Keratinocyte (primary cell): ENCODE data around the gene APMAP. TPM values are rescaled to one million over a fixed set of nuclear protein-coding genes. Genes with fewer than 3 reads are reported as not detected.

Experiments used
- DNase-seq: peaks from one replicate; pipeline ENCODE4 v3.0.0-alpha.2; 2011; ENCODE audit warnings: low read depth, missing footprints, low spot score
- FAIRE-seq: peaks from 2 replicates; lab custom pipeline; 2011; peaks lifted over from hg19 to GRCh38; lab: Jason Lieb, UNC
- H2AFZ ChIP-seq: 2 replicates; pipeline ENCODE4 v1.6.0; 2012; ENCODE audit warnings: low read length, control low read depth, inconsistent platforms; ENCODE audit not compliant: control insufficient read depth
- H3K27ac ChIP-seq: 2 replicates; pipeline ENCODE4 v1.5.1; 2011; ENCODE audit warnings: low read length; ENCODE audit not compliant: control insufficient read depth, insufficient read depth
- H3K27me3 ChIP-seq: 3 replicates; pipeline ENCODE4 v1.6.0; 2011; ENCODE audit warnings: low read length; ENCODE audit not compliant: control insufficient read depth, insufficient read depth; ENCODE audit errors: extremely low read depth
- H3K36me3 ChIP-seq, 2 experiments: 2 replicates in 1 of 2; 3 replicates in 1 of 2; pipeline ENCODE4 v1.5.1; 2011; ENCODE audit warnings: low read length in 2 of 2, mild to moderate bottlenecking in 1 of 2; ENCODE audit not compliant: control insufficient read depth in 2 of 2, insufficient read depth in 2 of 2; ENCODE audit errors: extremely low read depth in 1 of 2
- H3K4me1 ChIP-seq: 3 replicates; pipeline ENCODE4 v1.5.1; 2011; ENCODE audit warnings: low read length; ENCODE audit not compliant: control insufficient read depth, insufficient read depth; ENCODE audit errors: extremely low read depth
- H3K4me2 ChIP-seq: 3 replicates; pipeline ENCODE4 v1.6.0; 2011; ENCODE audit warnings: low read depth, low read length; ENCODE audit not compliant: control insufficient read depth, insufficient read depth; ENCODE audit errors: extremely low read depth
- H3K4me3 ChIP-seq, 3 experiments: fragments of 200-600 bp in 1 of 3; sonication (generic) in 1 of 3; 2 replicates in 2 of 3; 3 replicates in 1 of 3; pipeline ENCODE4 v1.5.1; 2011 to 2016; ENCODE audit warnings: low read length in 3 of 3, mild to moderate bottlenecking in 3 of 3, control low read depth in 2 of 3, inconsistent platforms in 1 of 3, low read depth in 1 of 3, mixed read lengths in 1 of 3, mixed run types in 1 of 3, moderate library complexity in 1 of 3; ENCODE audit not compliant: control insufficient read depth in 2 of 3, insufficient read depth in 2 of 3; ENCODE audit errors: extremely low read depth in 1 of 3
- H3K79me2 ChIP-seq: 2 replicates; pipeline ENCODE4 v1.6.0; 2012; ENCODE audit warnings: low read length; ENCODE audit not compliant: control insufficient read depth, insufficient read depth
- H3K9ac ChIP-seq: 3 replicates; pipeline ENCODE4 v1.6.0; 2011; ENCODE audit warnings: low read length; ENCODE audit not compliant: control insufficient read depth, insufficient read depth; ENCODE audit errors: extremely low read depth
- H3K9me1 ChIP-seq: 3 replicates; pipeline ENCODE4 v1.6.0; 2011; ENCODE audit warnings: low read length; ENCODE audit not compliant: control insufficient read depth, insufficient read depth; ENCODE audit errors: extremely low read depth
- H3K9me3 ChIP-seq: 2 replicates; pipeline ENCODE4 v1.5.1; 2012; ENCODE audit warnings: low read depth, low read length; ENCODE audit not compliant: control insufficient read depth
- H4K20me1 ChIP-seq: 3 replicates; pipeline ENCODE4 v1.6.0; 2011; ENCODE audit warnings: low read length; ENCODE audit not compliant: control insufficient read depth, insufficient read depth; ENCODE audit errors: extremely low read depth
- CTCF ChIP-seq, 3 experiments: IDR thresholded peaks in 1 of 3; conservative IDR thresholded peaks in 1 of 3; optimal IDR thresholded peaks in 1 of 3; 2 replicates in 2 of 3; 3 replicates in 1 of 3; pipeline versions ENCODE3 to v1.5.1; 2011; ENCODE audit warnings: low read length in 3 of 3, mild to moderate bottlenecking in 3 of 3, moderate library complexity in 2 of 3, control low read depth in 1 of 3, inconsistent platforms in 1 of 3; ENCODE audit not compliant: insufficient read depth in 2 of 3; ENCODE audit errors: extremely low read depth in 1 of 3
- EZH2 ChIP-seq: IDR thresholded peaks from one replicate; pipeline ENCODE4 v1.6.1; 2012; ENCODE audit warnings: inconsistent platforms, mild to moderate bottlenecking, low read length, moderate library complexity
- dilution Hi-C: fragments of 300-500 bp; cut with MboI; formaldehyde crosslinking; loops from one replicate; pipeline ENCODE4 v1.7.0; 2020; ENCODE audit warnings: low sequenced_read_pairs; ENCODE audit not compliant: extremely low pct_ligation_motif_present
- polyA plus RNA-seq, 5 experiments: library from polyadenylated mRNA; depleted of rRNA in 3 of 5; stranded (reverse) in 3 of 5; stranded (forward) in 1 of 5; unstranded in 1 of 5; fragments of >200 nt; gene quantifications; 1 replicate in 1 of 5; 2 replicates in 3 of 5; 3 replicates in 1 of 5; pipeline versions ENCODE4 v1.2.1 to v1.2.3, GENCODE V29; 2011 to 2012; ENCODE audit warnings: missing spikeins in 2 of 5, low read depth in 1 of 5, low replicate concordance in 1 of 5

The APMAP gene
- polyA plus RNA-seq, 1 donor (not counting 4 experiments of a cell fraction or from before 2014, with no cell fraction given): 48.9 TPM

- Histone ChIP-seq H3K4me2 (no peak overlapping the region), H3K9me1 (no peaks in the 10 kb centered on the region), H3K9me3 (no peaks in the 10 kb centered on the region), H2AFZ (no peak overlapping the region), H3K27me3 (no peaks in the 10 kb centered on the region), H3K36me3 (peaks cover 10 to 33% of the 10 kb centered on the region in 2 experiments), H4K20me1 (no peaks in the 10 kb centered on the region), H3K4me3 (no peak overlapping the region), H3K27ac (no peak overlapping the region), H3K4me1 (no peaks in the 10 kb centered on the region), H3K79me2 (no peaks in the 10 kb centered on the region), H3K9ac (no peak overlapping the region)
- TF ChIP-seq CTCF (optimal IDR thresholded peaks at IDR 0.05 in 1 of 3, IDR thresholded peaks at IDR 0.05 in 1 of 3, conservative IDR thresholded peaks at IDR 0.05 in 1 of 3; ENCODE audit: extremely low read depth in 1 of 3, insufficient read depth in 2 of 3, low read length in 3 of 3): no peak
- TF ChIP-seq EZH2: no peak
- FAIRE-seq (no peak), DNase-seq (no peak)
- dilution Hi-C loops: no loop called here
Observed at GRCh38 chr20:24972341-24972740, 20.2 kb downstream of the APMAP start.

- Histone ChIP-seq H3K9ac (no peak overlapping the region), H3K4me1 (no peaks in the 10 kb centered on the region), H4K20me1 (no peaks in the 10 kb centered on the region), H3K36me3 (peaks cover 12 to 35% of the 10 kb centered on the region in 2 experiments), H3K9me1 (no peaks in the 10 kb centered on the region), H2AFZ (no peak overlapping the region), H3K4me3 (no peak overlapping the region), H3K4me2 (no peak overlapping the region), H3K27ac (no peak overlapping the region), H3K27me3 (no peaks in the 10 kb centered on the region), H3K9me3 (no peaks in the 10 kb centered on the region), H3K79me2 (no peaks in the 10 kb centered on the region)
- DNase-seq: no peak
- TF ChIP-seq EZH2 (no peak), CTCF (optimal IDR thresholded peaks at IDR 0.05 in 1 of 3, IDR thresholded peaks at IDR 0.05 in 1 of 3, conservative IDR thresholded peaks at IDR 0.05 in 1 of 3; ENCODE audit: extremely low read depth in 1 of 3, insufficient read depth in 2 of 3, low read length in 3 of 3) (no peak)
- dilution Hi-C loops: no loop called here
- FAIRE-seq: no peak
Observed at GRCh38 chr20:24971376-24972101, 21.0 kb downstream of the APMAP start.
